Effector CD8-positive, alpha-beta T cell (primary cell): ENCODE measurements around the gene NCOR2.

ENCODE experiments used
- DNase-seq: peaks from one replicate; lab custom pipeline; 2025; lab: John Stamatoyannopoulos, UW
- total RNA-seq, 4 experiments: gene quantifications; one replicate each; lab custom pipeline; 2026; lab: John Stamatoyannopoulos, UW

Gene NCOR2
- total RNA-seq: 84.2 to 122 (median 94.5) reads per million in 4 experiments

DNA sequence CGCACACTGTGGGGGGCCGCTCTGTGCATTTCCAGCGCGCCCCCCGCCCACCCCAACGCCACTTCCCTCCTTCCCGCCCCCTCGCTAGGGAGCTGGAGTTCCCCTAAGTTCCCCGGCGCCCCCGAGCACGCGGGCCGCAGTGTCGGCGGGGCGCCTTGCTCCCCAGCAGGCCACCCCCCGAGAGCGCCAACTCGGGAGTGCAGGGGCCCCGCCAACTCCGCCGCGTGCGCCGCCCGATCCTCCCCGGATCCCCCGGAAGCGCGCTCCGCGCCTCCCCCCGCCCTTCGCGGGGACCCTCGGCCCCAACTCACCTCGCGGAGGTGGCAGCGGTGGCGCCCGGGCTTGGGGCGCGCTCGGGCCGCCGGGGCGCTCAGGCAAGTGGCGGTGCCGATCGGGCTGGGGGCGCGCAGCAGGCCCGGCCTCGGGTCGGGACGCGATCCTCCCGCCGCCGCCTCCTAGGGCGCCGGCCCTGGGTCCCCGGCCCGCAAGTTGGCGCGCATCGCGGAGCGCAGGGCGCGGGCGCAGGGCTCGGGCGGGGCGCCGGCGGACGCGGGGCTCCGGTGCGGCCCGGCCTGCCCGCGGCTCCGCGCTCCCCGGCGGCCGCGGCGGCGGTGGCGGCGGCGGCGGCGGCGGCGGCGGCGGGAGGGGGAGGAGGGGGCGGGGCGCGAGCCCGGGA is at the start of gene NCOR2:
NCOR2 (minus strand) TSS at position 616 of the 676 bp plus-strand sequence. CDS start 72,361 bp downstream, outside the sequence.
- peak; percentile 39 for DNase-seq

DNA sequence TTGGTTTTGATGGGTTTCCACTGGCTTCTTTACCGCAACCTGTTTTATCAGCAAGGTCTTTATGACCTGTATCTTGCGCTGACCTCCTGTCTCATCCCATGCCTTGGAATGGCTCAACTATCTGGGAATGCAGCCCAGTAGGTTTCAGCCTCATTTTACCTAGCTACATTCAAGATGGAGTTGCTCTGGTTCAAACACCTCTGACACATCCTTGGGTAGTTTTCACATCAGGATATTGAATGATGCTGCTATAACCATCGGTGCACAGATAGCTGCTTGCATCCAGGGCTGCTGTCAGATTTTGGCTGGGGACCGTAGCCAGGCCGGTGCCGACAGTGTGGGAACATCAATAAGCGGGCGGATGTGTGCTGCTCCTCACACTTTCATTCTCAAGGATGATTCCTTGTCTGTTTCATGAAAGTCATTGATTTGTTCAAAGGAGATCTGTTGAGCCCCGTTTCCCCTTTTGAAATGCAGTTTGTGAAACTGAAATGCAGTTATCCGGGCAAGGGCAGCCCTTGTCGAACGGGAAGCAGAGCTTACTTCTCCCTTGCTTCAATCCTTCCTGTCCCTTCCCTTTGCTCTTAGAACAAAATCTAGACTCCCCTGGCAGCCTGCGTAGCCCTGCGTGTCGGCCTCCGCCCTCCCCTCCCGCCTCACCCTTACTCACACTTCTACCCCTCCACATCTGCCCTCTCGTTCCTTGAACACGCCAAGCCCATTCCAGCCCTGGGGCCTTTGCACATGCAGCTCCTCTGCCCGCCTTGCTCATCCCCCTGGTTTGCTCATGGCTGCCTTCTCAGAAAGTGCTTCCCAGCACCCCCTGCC is 49.2 kb upstream of the NCOR2 start:
- DNase-seq: no peak

GRCh38 chr12:124614512-124615292 is 47.3 kb upstream of the NCOR2 start:
- DNase-seq: no peak

DNA sequence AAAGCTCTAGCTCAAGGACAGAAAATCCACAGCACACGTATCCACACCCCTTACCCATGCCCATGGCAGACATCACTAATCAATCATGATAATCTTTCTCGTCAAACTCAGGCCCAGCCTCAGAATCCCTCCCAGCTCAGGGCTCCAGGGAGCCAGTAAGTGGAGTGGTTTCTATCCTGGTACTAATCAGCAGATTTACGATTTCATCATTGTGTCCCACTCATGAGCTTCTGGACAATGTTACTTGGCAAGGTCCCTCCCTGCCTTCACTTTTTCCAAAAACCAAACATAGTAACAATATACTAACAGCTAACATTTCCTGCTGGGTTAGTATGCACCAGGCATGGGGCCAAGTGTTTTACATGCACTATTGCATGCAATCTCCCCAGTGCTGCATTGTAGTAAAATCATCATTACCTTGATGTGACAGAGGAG is 45.8 kb upstream of the NCOR2 start:
- no peak for DNase-seq

DNA sequence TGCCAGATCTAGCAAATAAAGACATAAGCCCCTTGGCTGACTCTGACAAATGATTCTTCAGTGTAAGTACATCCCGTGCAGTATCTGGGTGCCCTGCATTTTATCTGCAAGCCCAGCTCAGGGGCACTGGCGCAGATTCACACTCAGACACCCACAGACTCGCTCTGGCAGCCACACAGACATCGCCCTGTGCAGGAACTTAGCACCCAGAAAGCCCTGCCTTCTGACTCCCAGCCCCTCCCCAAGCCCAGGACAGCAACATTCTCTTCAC is 44.9 kb upstream of the NCOR2 start:
- DNase-seq: no peak

GRCh38 chr12:124611559-124612409 is 44.4 kb upstream of the NCOR2 start:
- no peak for DNase-seq

DNA sequence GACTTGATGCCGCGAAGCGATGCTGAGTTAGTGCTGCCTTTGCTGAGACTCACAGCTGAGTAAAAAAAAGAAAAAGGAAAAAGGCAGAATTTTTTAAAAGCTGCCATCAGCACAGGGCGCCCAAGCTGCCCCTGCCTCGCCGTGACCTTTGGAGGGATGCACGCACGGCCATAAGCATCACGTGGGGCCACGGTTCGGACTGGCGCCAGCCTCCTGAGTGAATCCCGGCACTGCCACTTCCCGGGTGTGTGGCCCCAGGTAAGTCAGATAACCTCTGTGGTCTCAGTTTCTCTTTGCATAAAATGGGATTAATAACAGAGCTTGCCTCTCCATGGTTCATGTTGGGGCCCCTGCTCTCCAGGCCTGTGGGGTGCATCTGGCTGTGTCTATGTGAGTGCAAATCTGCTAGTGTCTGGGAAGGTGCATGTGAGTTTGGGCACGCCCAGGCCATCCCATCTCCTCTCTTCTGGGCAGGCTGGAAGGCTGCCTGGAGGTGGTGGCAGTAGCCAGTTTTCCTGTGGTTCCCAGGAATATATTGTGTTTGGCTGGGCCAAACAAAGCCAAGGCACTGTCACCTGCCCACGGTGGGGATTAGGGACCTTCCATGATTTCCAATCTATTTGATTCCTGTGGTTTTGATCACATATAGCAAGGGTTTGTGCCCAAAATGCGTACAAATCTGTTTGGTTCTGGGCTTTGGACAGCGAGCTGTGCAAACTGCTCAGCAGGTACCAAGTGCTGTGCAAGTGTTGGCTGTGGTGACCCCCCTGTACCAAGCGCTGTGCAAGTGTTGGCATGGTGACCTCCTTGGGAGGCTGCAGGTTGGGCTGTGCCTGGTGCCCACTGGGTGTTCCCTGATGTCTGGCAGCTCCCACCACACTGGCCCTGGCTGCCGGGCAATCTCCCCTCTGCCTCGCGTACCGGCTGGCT is 43.5 kb upstream of the NCOR2 start:
- no peak for DNase-seq

GRCh38 chr12:124610021-124610612 is 42.7 kb upstream of the NCOR2 start:
- DNase-seq: no peak

DNA sequence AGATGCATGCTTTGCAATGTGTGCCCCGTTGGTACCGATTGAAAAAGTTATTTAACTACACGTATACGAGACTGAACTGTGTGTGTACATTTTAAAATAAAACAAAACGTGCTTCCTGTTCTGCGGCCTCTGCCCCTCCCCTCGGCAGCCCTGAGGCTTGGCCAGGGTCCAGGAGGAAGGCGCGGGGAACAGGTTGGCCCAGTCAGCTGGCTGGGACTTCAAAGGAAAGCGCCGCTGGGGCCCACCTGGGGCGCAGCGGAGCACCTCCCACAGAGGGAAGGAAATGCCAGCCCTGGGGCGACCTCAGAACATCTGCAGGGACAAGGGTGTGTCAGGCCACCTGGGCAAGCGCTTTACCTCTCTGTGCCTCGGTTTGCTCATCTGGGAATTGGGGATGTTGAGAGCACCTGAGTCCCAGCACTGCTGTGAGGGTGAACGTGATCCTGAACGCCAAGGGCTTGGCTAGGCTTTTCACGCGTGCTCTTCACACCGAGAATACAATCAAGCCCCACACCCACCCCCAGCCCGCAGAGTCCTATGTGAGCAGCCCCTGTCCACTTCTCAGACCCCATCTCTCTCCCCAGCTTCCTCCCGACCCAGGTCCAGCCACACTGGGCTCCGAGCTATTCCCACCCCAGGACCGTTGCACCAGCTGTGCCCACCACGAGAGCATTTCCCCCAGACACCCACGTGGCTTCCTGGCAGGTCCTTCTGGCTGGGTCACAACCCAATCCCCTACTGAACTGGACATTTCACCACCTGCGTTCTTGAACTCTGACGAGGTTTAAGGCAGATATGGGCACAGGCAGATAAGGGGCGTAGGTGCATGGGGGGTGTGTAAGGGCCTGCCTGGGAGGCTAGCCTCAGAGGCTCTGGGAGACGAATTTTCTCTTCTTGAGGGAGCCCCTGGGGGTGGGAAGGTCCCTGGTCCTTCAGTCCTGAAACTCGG is 41.9 kb upstream of the NCOR2 start:
- peak; percentile 73 for DNase-seq

- no peak for DNase-seq
Measured at GRCh38 chr12:124608450-124608870, 41.0 kb upstream of the NCOR2 start.

DNA sequence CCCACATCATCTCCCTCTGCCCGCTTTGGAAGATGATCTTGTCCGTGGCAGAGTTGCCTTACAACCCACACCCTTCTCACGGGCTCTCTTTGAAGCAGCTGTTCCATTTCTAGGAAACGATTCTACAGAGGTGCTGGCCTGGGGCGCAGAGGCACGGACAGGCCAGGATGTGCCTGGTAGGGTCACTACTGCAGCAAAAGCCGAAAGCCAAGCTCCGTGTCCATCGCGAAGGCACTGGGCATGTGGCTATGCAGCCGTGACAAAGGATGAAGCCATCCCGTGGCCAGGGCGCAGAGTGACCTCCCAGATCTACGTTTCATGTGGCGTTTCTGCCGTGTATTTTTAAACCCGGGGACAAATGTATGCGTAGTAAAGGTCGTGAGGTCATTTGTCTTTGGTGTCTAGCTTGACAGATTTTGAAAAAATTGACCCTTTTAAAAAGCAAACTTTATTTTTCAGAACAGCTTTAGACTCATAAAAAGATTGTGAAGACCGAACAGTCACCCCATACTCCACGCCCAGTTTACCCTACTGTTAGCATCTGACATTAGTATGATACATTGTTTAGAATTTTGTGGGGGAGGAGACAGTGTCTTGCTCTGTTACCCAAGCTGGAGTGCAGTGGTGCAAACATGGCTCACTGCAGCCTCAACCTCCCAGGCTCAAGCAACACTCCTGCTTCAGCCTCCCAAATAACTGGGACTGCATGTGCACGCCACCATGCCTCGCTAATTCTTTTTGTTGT is 40.4 kb upstream of the NCOR2 start:
- DNase-seq: no peak

DNA sequence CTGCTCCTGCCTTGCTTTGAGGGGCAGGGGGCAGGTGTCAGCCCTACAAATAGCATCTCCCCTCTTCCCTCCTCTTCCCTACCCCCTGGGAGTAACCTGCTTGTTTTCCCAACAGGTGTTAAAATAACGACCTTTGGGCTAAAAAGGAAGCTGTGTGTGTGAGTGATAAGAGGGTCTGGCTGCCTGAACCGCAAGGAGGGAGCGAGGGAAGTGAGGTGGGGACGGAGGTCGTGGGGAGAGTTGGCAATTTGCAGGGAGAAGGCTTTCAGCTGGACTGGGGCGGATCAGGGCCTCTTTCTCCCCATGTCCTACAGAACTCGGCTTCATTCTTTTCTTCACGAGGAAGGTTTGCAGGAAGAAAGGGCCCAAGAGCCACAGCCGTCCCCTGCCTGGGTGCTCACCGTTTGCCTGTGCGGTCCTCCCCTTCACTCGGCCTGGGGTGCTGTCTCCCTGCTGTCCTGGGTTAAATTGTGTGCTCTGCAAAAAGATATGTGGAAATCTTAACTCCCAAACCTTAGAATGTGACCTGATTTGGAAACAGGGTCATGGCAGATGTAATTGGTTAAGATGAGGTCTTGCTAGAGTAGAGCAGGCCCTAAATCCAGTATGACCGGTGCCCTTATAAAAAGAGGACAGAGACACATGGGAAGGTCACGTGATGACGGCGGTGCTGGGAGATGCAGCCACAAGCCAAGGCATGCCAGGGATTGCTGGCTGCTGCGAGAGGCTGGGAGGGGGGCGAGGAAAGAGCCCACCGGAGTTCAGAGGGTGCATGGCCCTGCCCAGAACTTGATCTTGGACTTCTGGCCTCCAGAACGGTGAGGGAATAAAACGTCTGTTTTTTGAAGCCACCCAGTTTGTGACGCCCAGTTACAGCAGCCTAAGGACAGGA is 38.7 kb upstream of the NCOR2 start:
- DNase-seq: no peak

GRCh38 chr12:124605150-124605882 is 37.9 kb upstream of the NCOR2 start:
- no peak for DNase-seq

DNA sequence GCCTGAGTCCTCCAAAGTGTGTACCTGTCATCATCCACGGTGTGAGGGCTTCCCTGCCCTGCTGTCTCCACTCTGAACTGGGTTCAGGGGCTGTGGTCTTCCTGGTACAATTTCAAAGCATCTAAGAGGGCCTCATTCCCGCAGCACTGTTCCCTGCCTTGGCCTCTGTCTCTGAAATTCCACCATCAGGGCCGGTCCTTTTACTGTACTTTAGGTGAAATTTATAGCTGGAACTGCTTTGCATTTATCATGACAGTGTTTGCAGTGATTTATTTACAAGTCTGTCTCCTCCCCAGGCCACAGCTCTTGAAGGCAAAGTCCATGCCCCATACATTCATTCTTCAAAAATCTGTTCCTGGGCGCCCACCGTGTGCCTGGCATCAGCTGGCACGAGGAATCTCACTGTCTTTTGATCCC is 36.9 kb upstream of the NCOR2 start:
- DNase-seq: no peak

DNA sequence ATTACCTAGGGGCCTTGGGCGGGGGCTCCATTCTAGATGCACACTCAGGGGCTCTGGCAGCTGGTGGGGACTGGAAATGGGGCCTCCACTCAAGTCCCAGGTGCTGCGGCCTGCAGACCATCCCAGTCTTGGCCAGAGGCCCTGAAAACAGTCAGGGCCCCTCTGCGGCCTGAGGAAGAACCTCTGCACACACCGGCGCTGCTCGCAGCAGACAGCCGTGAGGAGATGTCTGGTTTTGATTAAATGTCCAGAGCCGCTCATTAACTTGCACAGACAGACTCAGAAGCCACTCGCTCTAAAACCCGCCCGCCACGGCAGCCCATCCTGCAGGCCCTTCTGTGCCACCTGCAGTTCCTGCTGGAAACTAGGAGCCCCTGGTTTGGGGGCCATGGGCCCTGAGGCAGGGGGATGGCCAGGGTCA is 36.4 kb upstream of the NCOR2 start:
- DNase-seq: no peak

- no peak for DNase-seq
Measured at GRCh38 chr12:124603100-124603541, 35.7 kb upstream of the NCOR2 start.
